Keratinocyte (primary cell): ENCODE data around the gene LAPTM5. TPM values are rescaled to one million over a fixed set of nuclear protein-coding genes. Genes with fewer than 3 reads are reported as not detected.

Experiments used
- DNase-seq: peaks from one replicate; pipeline ENCODE4 v3.0.0-alpha.2; 2011; ENCODE audit warnings: low read depth, missing footprints, low spot score
- FAIRE-seq: peaks from 2 replicates; lab custom pipeline; 2011; peaks lifted over from hg19 to GRCh38; lab: Jason Lieb, UNC
- H2AFZ ChIP-seq: 2 replicates; pipeline ENCODE4 v1.6.0; 2012; ENCODE audit warnings: low read length, control low read depth, inconsistent platforms; ENCODE audit not compliant: control insufficient read depth
- H3K27ac ChIP-seq: 2 replicates; pipeline ENCODE4 v1.5.1; 2011; ENCODE audit warnings: low read length; ENCODE audit not compliant: control insufficient read depth, insufficient read depth
- H3K27me3 ChIP-seq: 3 replicates; pipeline ENCODE4 v1.6.0; 2011; ENCODE audit warnings: low read length; ENCODE audit not compliant: control insufficient read depth, insufficient read depth; ENCODE audit errors: extremely low read depth
- H3K36me3 ChIP-seq, 2 experiments: 2 replicates in 1 of 2; 3 replicates in 1 of 2; pipeline ENCODE4 v1.5.1; 2011; ENCODE audit warnings: low read length in 2 of 2, mild to moderate bottlenecking in 1 of 2; ENCODE audit not compliant: control insufficient read depth in 2 of 2, insufficient read depth in 2 of 2; ENCODE audit errors: extremely low read depth in 1 of 2
- H3K4me1 ChIP-seq: 3 replicates; pipeline ENCODE4 v1.5.1; 2011; ENCODE audit warnings: low read length; ENCODE audit not compliant: control insufficient read depth, insufficient read depth; ENCODE audit errors: extremely low read depth
- H3K4me2 ChIP-seq: 3 replicates; pipeline ENCODE4 v1.6.0; 2011; ENCODE audit warnings: low read depth, low read length; ENCODE audit not compliant: control insufficient read depth, insufficient read depth; ENCODE audit errors: extremely low read depth
- H3K4me3 ChIP-seq, 3 experiments: fragments of 200-600 bp in 1 of 3; sonication (generic) in 1 of 3; 2 replicates in 2 of 3; 3 replicates in 1 of 3; pipeline ENCODE4 v1.5.1; 2011 to 2016; ENCODE audit warnings: low read length in 3 of 3, mild to moderate bottlenecking in 3 of 3, control low read depth in 2 of 3, inconsistent platforms in 1 of 3, low read depth in 1 of 3, mixed read lengths in 1 of 3, mixed run types in 1 of 3, moderate library complexity in 1 of 3; ENCODE audit not compliant: control insufficient read depth in 2 of 3, insufficient read depth in 2 of 3; ENCODE audit errors: extremely low read depth in 1 of 3
- H3K79me2 ChIP-seq: 2 replicates; pipeline ENCODE4 v1.6.0; 2012; ENCODE audit warnings: low read length; ENCODE audit not compliant: control insufficient read depth, insufficient read depth
- H3K9ac ChIP-seq: 3 replicates; pipeline ENCODE4 v1.6.0; 2011; ENCODE audit warnings: low read length; ENCODE audit not compliant: control insufficient read depth, insufficient read depth; ENCODE audit errors: extremely low read depth
- H3K9me1 ChIP-seq: 3 replicates; pipeline ENCODE4 v1.6.0; 2011; ENCODE audit warnings: low read length; ENCODE audit not compliant: control insufficient read depth, insufficient read depth; ENCODE audit errors: extremely low read depth
- H3K9me3 ChIP-seq: 2 replicates; pipeline ENCODE4 v1.5.1; 2012; ENCODE audit warnings: low read depth, low read length; ENCODE audit not compliant: control insufficient read depth
- H4K20me1 ChIP-seq: 3 replicates; pipeline ENCODE4 v1.6.0; 2011; ENCODE audit warnings: low read length; ENCODE audit not compliant: control insufficient read depth, insufficient read depth; ENCODE audit errors: extremely low read depth
- CTCF ChIP-seq, 3 experiments: IDR thresholded peaks in 1 of 3; conservative IDR thresholded peaks in 1 of 3; optimal IDR thresholded peaks in 1 of 3; 2 replicates in 2 of 3; 3 replicates in 1 of 3; pipeline versions ENCODE3 to v1.5.1; 2011; ENCODE audit warnings: low read length in 3 of 3, mild to moderate bottlenecking in 3 of 3, moderate library complexity in 2 of 3, control low read depth in 1 of 3, inconsistent platforms in 1 of 3; ENCODE audit not compliant: insufficient read depth in 2 of 3; ENCODE audit errors: extremely low read depth in 1 of 3
- EZH2 ChIP-seq: IDR thresholded peaks from one replicate; pipeline ENCODE4 v1.6.1; 2012; ENCODE audit warnings: inconsistent platforms, mild to moderate bottlenecking, low read length, moderate library complexity
- dilution Hi-C: fragments of 300-500 bp; cut with MboI; formaldehyde crosslinking; loops from one replicate; pipeline ENCODE4 v1.7.0; 2020; ENCODE audit warnings: low sequenced_read_pairs; ENCODE audit not compliant: extremely low pct_ligation_motif_present
- polyA plus RNA-seq, 5 experiments: library from polyadenylated mRNA; depleted of rRNA in 3 of 5; stranded (reverse) in 3 of 5; stranded (forward) in 1 of 5; unstranded in 1 of 5; fragments of >200 nt; gene quantifications; 1 replicate in 1 of 5; 2 replicates in 3 of 5; 3 replicates in 1 of 5; pipeline versions ENCODE4 v1.2.1 to v1.2.3, GENCODE V29; 2011 to 2012; ENCODE audit warnings: missing spikeins in 2 of 5, low read depth in 1 of 5, low replicate concordance in 1 of 5

The LAPTM5 gene
- polyA plus RNA-seq, 1 donor (not counting 4 experiments of a cell fraction or from before 2014, with no cell fraction given): 0.18 TPM

- no peaks in the 10 kb centered on the region for H3K36me3 ChIP-seq
- H2AFZ ChIP-seq: no peak overlapping the region
- H3K27ac ChIP-seq: no peak overlapping the region
- FAIRE-seq: no peak
- no peaks in the 10 kb centered on the region for H3K9me3 ChIP-seq
- H4K20me1 ChIP-seq: no peaks in the 10 kb centered on the region
- dilution Hi-C loops: no loop called here
- H3K4me2 ChIP-seq: no peak overlapping the region
- H3K27me3 ChIP-seq: peaks cover 17% of the 10 kb centered on the region
- no peak for TF ChIP-seq CTCF (optimal IDR thresholded peaks at IDR 0.05 in 1 of 3, IDR thresholded peaks at IDR 0.05 in 1 of 3, conservative IDR thresholded peaks at IDR 0.05 in 1 of 3; ENCODE audit: extremely low read depth in 1 of 3, insufficient read depth in 2 of 3, low read length in 3 of 3)
- no peak for TF ChIP-seq EZH2
- peaks cover 8% of the 10 kb centered on the region for H3K4me1 ChIP-seq
- DNase-seq: no peak
- no peak overlapping the region for H3K9ac ChIP-seq
- no peaks in the 10 kb centered on the region for H3K79me2 ChIP-seq
- H3K9me1 ChIP-seq: no peaks in the 10 kb centered on the region
- no peak overlapping the region for H3K4me3 ChIP-seq
Observed at GRCh38 chr1:30761381-30762151, 4.0 kb upstream of the LAPTM5 start.

GRCh38 chr1:30760596-30761324, 3.2 kb upstream of the LAPTM5 start:
- H3K79me2 ChIP-seq: no peaks in the 10 kb centered on the region
- no peaks in the 10 kb centered on the region for H3K9me1 ChIP-seq
- peaks cover 17% of the 10 kb centered on the region for H3K27me3 ChIP-seq
- no peaks in the 10 kb centered on the region for H3K36me3 ChIP-seq
- no peaks in the 10 kb centered on the region for H4K20me1 ChIP-seq
- FAIRE-seq (no peak), DNase-seq (no peak)
- H3K4me1 ChIP-seq: peaks cover 16% of the 10 kb centered on the region
- H3K4me3 ChIP-seq: no peak overlapping the region
- dilution Hi-C loops: no loop called here
- no peak overlapping the region for H2AFZ ChIP-seq
- H3K9ac ChIP-seq: no peak overlapping the region
- TF ChIP-seq CTCF (optimal IDR thresholded peaks at IDR 0.05 in 1 of 3, IDR thresholded peaks at IDR 0.05 in 1 of 3, conservative IDR thresholded peaks at IDR 0.05 in 1 of 3; ENCODE audit: extremely low read depth in 1 of 3, insufficient read depth in 2 of 3, low read length in 3 of 3) (no peak), EZH2 (no peak)
- no peak overlapping the region for H3K27ac ChIP-seq
- no peak overlapping the region for H3K4me2 ChIP-seq
- H3K9me3 ChIP-seq: no peaks in the 10 kb centered on the region
